Tibial nerve (tissue), 4 donors: Measurements from ENCODE around the gene VEGFB. TPM values are rescaled to one million over a fixed set of nuclear protein-coding genes. Genes with fewer than 3 reads are reported as not detected.

Source experiments
- DNase-seq, 2 donors: peaks; one replicate each; pipeline ENCODE4 v3.0.0-alpha.2; 2019; ENCODE audit warnings: low spot score in 2 of 2
- H3K27ac ChIP-seq, 4 donors: fragments of 200-600 bp; sonication (generic) in 3 of 4; one replicate each; pipeline ENCODE4 v1.5.1; 2017 to 2019; ENCODE audit warnings: mild to moderate bottlenecking in 1 of 4
- H3K27me3 ChIP-seq, 2 donors: fragments of 200-600 bp; sonication (generic) in 1 of 2; one replicate each; pipeline versions ENCODE4 v1.5.1 to v1.6.0; 2017 to 2019
- H3K36me3 ChIP-seq, 3 donors: fragments of 200-600 bp; sonication (generic); one replicate each; pipeline ENCODE4 v1.5.1; 2018 to 2019
- H3K4me1 ChIP-seq, 4 donors: fragments of 200-600 bp; sonication (generic) in 3 of 4; one replicate each; pipeline ENCODE4 v1.5.1; 2017 to 2019
- H3K4me3 ChIP-seq, 4 donors: fragments of 200-600 bp; sonication (generic) in 3 of 4; one replicate each; pipeline ENCODE4 v1.5.1; 2017 to 2019; ENCODE audit warnings: mild to moderate bottlenecking in 1 of 4, moderate library complexity in 1 of 4
- H3K9me3 ChIP-seq, 4 donors: fragments of 200-600 bp; sonication (generic) in 3 of 4; one replicate each; pipeline ENCODE4 v1.5.1; 2017 to 2019
- EP300 ChIP-seq, 2 donors: sonication (generic); formaldehyde crosslinking; IDR thresholded peaks; one replicate each; pipeline ENCODE4 v1.6.1; 2017; ENCODE audit warnings: antibody characterized with exemption in 2 of 2, mild to moderate bottlenecking in 1 of 2
- POLR2A ChIP-seq, 2 donors: fragments of 450-650 bp; IDR thresholded peaks; one replicate each; pipeline ENCODE4 v1.6.1; 2017; ENCODE audit warnings: antibody characterized with exemption in 2 of 2, mild to moderate bottlenecking in 2 of 2, moderate library complexity in 2 of 2
- WGBS, 2 donors: methylation state at CpG; one replicate each; pipeline ENCODE4 v1.1.5; 2018; 5-methylcytosine and 5-hydroxymethylcytosine counted together
- total RNA-seq, 4 donors: library from RNA; depleted of rRNA; stranded (reverse); fragments of >200 nt; gene quantifications; one replicate each; pipeline ENCODE4 v1.1.0, GENCODE V29; 2016
- TF ChIP-seq, protein P1 (sequence below), 5 experiments: fragments of 200-600 bp in 3 of 5; fragments of 450-650 bp in 2 of 5; sonication (generic) in 3 of 5; IDR thresholded peaks; one replicate each; pipeline ENCODE4 v1.5.1; 2016 to 2019; ENCODE audit warnings: antibody characterized with exemption in 5 of 5, mild to moderate bottlenecking in 3 of 5, moderate library complexity in 2 of 5

Gene VEGFB
- total RNA-seq, 4 donors from 2014 or later = 84.3 to 129 (median 109) TPM

DNA sequence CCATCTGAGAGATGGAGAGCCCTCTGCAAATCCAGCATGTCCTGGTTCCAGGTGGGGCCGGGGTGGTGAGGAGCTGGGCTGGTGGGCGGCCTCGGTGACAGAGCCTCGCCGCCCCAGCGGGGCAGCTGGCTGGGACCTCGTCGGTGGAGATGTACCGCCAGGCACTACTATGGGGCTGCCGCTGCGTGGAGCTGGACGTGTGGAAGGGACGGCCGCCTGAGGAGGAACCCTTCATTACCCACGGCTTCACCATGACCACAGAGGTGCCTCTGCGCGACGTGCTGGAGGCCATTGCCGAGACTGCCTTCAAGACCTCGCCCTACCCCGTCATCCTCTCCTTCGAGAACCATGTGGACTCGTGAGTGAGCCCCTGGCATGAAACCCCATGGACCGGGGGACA is 24.0 kb downstream of the VEGFB start:
- no peak overlapping the region for H3K4me3 ChIP-seq
- 80 to 88% methylated on average over 17 to 24 of the region's 24 CpGs for WGBS, 2 donors
- peaks cover 0 to 88% (median 6%) of the 10 kb centered on the region in 3 donors for H3K36me3 ChIP-seq
- H3K4me1 ChIP-seq = peaks cover 0 to 9% (median under 1%) of the 10 kb centered on the region in 4 donors
- no peak overlapping the region for H3K27ac ChIP-seq
- TF ChIP-seq, protein P1, sequence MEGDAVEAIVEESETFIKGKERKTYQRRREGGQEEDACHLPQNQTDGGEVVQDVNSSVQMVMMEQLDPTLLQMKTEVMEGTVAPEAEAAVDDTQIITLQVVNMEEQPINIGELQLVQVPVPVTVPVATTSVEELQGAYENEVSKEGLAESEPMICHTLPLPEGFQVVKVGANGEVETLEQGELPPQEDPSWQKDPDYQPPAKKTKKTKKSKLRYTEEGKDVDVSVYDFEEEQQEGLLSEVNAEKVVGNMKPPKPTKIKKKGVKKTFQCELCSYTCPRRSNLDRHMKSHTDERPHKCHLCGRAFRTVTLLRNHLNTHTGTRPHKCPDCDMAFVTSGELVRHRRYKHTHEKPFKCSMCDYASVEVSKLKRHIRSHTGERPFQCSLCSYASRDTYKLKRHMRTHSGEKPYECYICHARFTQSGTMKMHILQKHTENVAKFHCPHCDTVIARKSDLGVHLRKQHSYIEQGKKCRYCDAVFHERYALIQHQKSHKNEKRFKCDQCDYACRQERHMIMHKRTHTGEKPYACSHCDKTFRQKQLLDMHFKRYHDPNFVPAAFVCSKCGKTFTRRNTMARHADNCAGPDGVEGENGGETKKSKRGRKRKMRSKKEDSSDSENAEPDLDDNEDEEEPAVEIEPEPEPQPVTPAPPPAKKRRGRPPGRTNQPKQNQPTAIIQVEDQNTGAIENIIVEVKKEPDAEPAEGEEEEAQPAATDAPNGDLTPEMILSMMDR (IDR thresholded peaks at IDR 0.05) = no peak
- TF ChIP-seq EP300 (IDR thresholded peaks at IDR 0.05) = no peak
- TF ChIP-seq POLR2A (IDR thresholded peaks at IDR 0.05) = no peak
- DNase-seq = no peak
- no peaks in the 10 kb centered on the region for H3K27me3 ChIP-seq
- no peaks in the 10 kb centered on the region for H3K9me3 ChIP-seq

DNA sequence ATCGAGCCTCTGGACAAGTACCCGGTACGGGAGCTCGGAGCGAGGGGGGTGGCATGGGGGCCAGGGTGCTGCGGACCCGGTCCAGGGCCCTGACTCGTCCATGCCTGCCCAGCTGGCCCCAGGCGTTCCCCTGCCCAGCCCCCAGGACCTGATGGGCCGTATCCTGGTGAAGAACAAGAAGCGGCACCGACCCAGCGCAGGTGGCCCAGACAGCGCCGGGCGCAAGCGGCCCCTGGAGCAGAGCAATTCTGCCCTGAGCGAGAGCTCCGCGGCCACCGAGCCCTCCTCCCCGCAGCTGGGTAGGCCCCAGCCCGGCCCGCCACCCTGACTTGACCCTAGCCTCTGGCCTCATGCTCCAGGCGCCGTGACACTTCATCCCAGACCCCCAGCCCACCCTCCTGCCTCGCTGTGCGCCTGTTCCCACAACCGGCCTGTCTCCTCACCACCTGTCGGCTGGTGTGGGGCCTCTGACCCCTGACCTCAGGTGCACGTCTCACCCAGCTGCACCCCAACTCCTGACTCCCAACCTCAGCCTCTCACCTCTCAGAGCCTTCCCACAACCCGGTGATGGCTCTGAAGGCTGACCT is 24.7 kb downstream of the VEGFB start:
- Histone ChIP-seq H3K27me3 (no peaks in the 10 kb centered on the region), H3K36me3 (peaks cover 0 to 95% (median 6%) of the 10 kb centered on the region in 3 donors), H3K9me3 (no peaks in the 10 kb centered on the region), H3K4me3 (no peak overlapping the region), H3K27ac (no peak overlapping the region), H3K4me1 (peaks cover 0 to 2% (median 0%) of the 10 kb centered on the region in 4 donors)
- TF ChIP-seq, protein P1 (IDR thresholded peaks at IDR 0.05) = no peak
- TF ChIP-seq EP300 (IDR thresholded peaks at IDR 0.05) (no peak), POLR2A (IDR thresholded peaks at IDR 0.05) (no peak)
- DNase-seq = no peak
- 88 to 90% methylated on average over 25 to 32 of the region's 32 CpGs for WGBS, 2 donors

DNA sequence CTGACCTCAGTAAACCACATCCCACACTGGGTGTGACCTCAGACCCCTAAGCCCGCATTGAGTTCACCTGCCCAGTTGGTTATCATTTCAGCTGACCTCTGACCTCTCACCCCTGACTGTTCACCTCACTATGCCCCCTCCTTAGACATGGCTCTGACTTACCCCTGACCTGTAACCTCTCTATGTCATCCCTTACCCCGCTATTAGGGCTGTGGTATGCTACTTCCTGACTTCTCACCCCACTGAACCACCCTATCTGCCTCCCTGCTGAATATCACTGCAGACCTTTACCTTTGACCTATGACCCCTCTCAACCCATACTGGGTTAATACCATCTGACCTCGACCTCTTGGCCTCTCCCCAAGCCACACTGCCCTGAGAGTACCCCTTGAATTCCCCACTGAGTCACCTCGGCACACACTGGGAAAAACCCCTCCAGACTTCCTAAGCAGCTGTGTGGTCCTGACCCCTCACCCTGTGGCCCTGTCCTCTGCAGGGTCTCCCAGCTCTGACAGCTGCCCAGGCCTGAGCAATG is 25.2 kb downstream of the VEGFB start:
- 68 to 77% methylated on average over 4 of the region's 4 CpGs for WGBS, 2 donors

DNA sequence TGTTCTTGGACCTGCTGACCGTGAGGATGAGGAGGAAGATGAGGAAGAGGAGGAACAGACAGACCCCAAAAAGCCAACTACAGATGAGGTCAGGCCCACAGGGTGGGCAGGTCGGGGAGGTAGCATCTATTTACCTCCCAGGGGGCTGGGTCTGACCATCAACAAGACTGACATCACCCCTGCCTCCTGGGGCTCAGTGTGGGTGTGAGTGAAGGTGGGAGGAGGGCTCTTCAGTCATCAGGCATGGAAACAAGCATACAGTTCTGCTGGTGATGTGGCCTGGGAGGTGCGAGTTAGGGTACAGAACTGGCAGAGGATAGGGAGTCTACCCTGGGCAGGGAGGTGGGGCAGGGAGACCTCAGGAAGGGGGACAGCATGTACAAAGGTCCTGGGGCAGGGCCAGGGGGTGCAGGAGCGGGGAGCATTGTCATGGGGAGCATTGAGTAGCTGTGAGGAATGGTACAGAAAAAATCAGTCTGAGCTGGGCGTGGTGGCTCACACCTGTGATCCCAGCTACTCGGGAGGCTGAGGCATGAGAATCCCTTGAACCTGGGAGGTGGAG is 25.8 kb downstream of the VEGFB start:
- H3K27ac ChIP-seq = no peak overlapping the region
- no peaks in the 10 kb centered on the region for H3K27me3 ChIP-seq
- H3K4me1 ChIP-seq = no peaks in the 10 kb centered on the region
- WGBS, 2 donors = 89 to 95% methylated on average over 6 of the region's 6 CpGs
- no peak overlapping the region for H3K4me3 ChIP-seq
- no peaks in the 10 kb centered on the region for H3K9me3 ChIP-seq
- no peak for DNase-seq
- H3K36me3 ChIP-seq = peaks cover 0 to 98% (median 6%) of the 10 kb centered on the region in 3 donors
- TF ChIP-seq POLR2A (IDR thresholded peaks at IDR 0.05) (no peak), EP300 (IDR thresholded peaks at IDR 0.05) (no peak)
- TF ChIP-seq, protein P1 (IDR thresholded peaks at IDR 0.05) = no peak

More for the DNA sequence above, 25.2 kb downstream of the VEGFB start:
- Histone ChIP-seq H3K9me3 (no peaks in the 10 kb centered on the region), H3K36me3 (peaks cover 0 to 98% (median 6%) of the 10 kb centered on the region in 3 donors), H3K27me3 (no peaks in the 10 kb centered on the region), H3K27ac (no peak overlapping the region), H3K4me1 (no peaks in the 10 kb centered on the region), H3K4me3 (no peak overlapping the region)
- TF ChIP-seq EP300 (IDR thresholded peaks at IDR 0.05) (no peak), POLR2A (IDR thresholded peaks at IDR 0.05) (no peak)
- TF ChIP-seq, protein P1 (IDR thresholded peaks at IDR 0.05) = no peak
- no peak for DNase-seq

DNA sequence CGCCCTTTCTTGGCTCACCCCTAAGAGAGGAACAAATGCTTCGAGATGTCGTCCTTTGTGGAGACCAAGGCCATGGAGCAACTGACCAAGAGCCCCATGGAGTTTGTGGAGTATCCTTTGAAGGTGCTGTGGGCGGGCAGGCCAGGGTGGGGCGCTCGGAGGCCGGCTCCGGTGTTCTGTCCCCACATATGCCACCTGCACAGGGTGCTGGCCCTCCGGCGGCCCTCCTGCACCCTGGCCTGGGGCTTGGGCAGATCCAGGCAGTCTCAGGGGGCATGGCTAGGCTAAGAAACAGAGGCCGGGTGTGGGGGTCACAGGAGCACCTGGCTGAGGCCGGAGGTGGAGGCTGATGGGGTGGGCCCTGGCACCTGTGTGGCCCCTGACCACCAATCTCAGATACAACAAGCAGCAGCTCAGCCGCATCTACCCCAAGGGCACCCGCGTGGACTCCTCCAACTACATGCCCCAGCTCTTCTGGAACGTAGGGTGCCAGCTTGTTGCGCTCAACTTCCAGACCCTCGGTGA is 27.2 kb downstream of the VEGFB start:
- H3K36me3 ChIP-seq = peaks cover 0 to 98% (median 6%) of the 10 kb centered on the region in 3 donors

More for the DNA sequence above, 27.2 kb downstream of the VEGFB start:
- no peak for DNase-seq
- no peak overlapping the region for H3K27ac ChIP-seq
- H3K27me3 ChIP-seq = no peaks in the 10 kb centered on the region
- no peaks in the 10 kb centered on the region for H3K9me3 ChIP-seq
- 90 to 92% methylated on average over 15 to 17 of the region's 18 CpGs for WGBS, 2 donors
- no peaks in the 10 kb centered on the region for H3K4me1 ChIP-seq
- H3K4me3 ChIP-seq = no peak overlapping the region
- TF ChIP-seq EP300 (IDR thresholded peaks at IDR 0.05) = no peak
- TF ChIP-seq, protein P1 (IDR thresholded peaks at IDR 0.05) = no peak
- no peak for TF ChIP-seq POLR2A (IDR thresholded peaks at IDR 0.05)
